ENCODE measurements around the gene SEC16B. TPM values are rescaled to one million over a fixed set of nuclear protein-coding genes. Genes with fewer than 3 reads are reported as not detected.

Gene SEC16B
- total and polyA plus RNA-seq, 2 experiments from 2014 or later: 1.8 to 1.9 TPM

- Histone ChIP-seq H3K9me2 (ENCODE audit: insufficient read depth) (no peaks in the 10 kb centered on the region), H4K20me1 (ENCODE audit: insufficient read depth) (no peaks in the 10 kb centered on the region), H3K27ac (no peak overlapping the region), H3K79me2 (ENCODE audit: insufficient read depth) (no peaks in the 10 kb centered on the region), H3K4me2 (ENCODE audit: unreplicated experiment) (peak overlapping the region; percentile 30), H2AFZ (0 out of 2 replicates have a peak overlapping the region, but pooled peaks have one; percentile 6), H3K9me3 (ENCODE audit: low read depth) (no peaks in the 10 kb centered on the region), H3K9ac (no peak overlapping the region), H3K36me3 (ENCODE audit: low read depth) (no peaks in the 10 kb centered on the region), H3K4me3 (no peak overlapping the region), H3F3A (ENCODE audit: insufficient read depth) (peaks cover 4% of the 10 kb centered on the region; the same call in 1 of the 2 replicates), H3K4me1 (ENCODE audit: insufficient read depth) (peaks cover 6% of the 10 kb centered on the region; the same call in 1 of the 2 replicates), H3K27me3 (replicated peaks; ENCODE audit: insufficient read depth) (no peaks in the 10 kb centered on the region)
- in situ Hi-C loops (cut with MboI): no loop called here
- WGBS, 2 experiments (ENCODE audit: low coverage in 1 of 2, low lambda C conversion rate in 2 of 2, missing lambda C conversion rate in 2 of 2): 64 to 73% methylated on average over 5 of the region's 5 CpGs
- DNase-seq: no peak
- TF ChIP-seq EZH2phosphoT487 (IDR thresholded peaks at IDR 0.05; ENCODE audit: insufficient read depth, low read depth) (no peak), EZH2 (IDR thresholded peaks at IDR 0.05; ENCODE audit: insufficient read depth, poor library complexity, severe bottlenecking) (no peak)
Measured at GRCh38 chr1:178005450-178005849, 35.6 kb upstream of the SEC16B start.

- Histone ChIP-seq H3K79me2 (ENCODE audit: insufficient read depth) (no peaks in the 10 kb centered on the region), H2AFZ (0 out of 2 replicates have a peak overlapping the region, but pooled peaks have one; percentile 6), H3K27me3 (replicated peaks; ENCODE audit: insufficient read depth) (no peaks in the 10 kb centered on the region), H3K4me3 (no peak overlapping the region), H3K27ac (no peak overlapping the region), H3K9me3 (ENCODE audit: low read depth) (no peaks in the 10 kb centered on the region), H3K4me2 (ENCODE audit: unreplicated experiment) (peak overlapping the region; percentile 30), H3K9ac (no peak overlapping the region), H3K4me1 (ENCODE audit: insufficient read depth) (peaks cover 6% of the 10 kb centered on the region; the same call in 1 of the 2 replicates), H3K9me2 (ENCODE audit: insufficient read depth) (no peaks in the 10 kb centered on the region), H3K36me3 (ENCODE audit: low read depth) (no peaks in the 10 kb centered on the region), H4K20me1 (ENCODE audit: insufficient read depth) (no peaks in the 10 kb centered on the region), H3F3A (ENCODE audit: insufficient read depth) (peaks cover 4% of the 10 kb centered on the region; the same call in 1 of the 2 replicates)
- in situ Hi-C loops (cut with MboI): no loop called here
- TF ChIP-seq EZH2phosphoT487 (IDR thresholded peaks at IDR 0.05; ENCODE audit: insufficient read depth, low read depth): no peak
- TF ChIP-seq EZH2 (IDR thresholded peaks at IDR 0.05; ENCODE audit: insufficient read depth, poor library complexity, severe bottlenecking): no peak
- peak; percentile 72 for DNase-seq
- 37 to 38% methylated on average over 6 of the region's 6 CpGs for WGBS, 2 experiments (ENCODE audit: low coverage in 1 of 2, low lambda C conversion rate in 2 of 2, missing lambda C conversion rate in 2 of 2)
Measured at GRCh38 chr1:178004926-178005391, 35.1 kb upstream of the SEC16B start.

GRCh38 chr1:177998696-177999631 is 29.1 kb upstream of the SEC16B start:
- H3K4me2 ChIP-seq (ENCODE audit: unreplicated experiment): no peak overlapping the region
- no peak for DNase-seq
- H3F3A ChIP-seq (ENCODE audit: insufficient read depth): no peaks in the 10 kb centered on the region
- H3K4me1 ChIP-seq (ENCODE audit: insufficient read depth): no peaks in the 10 kb centered on the region
- TF ChIP-seq EZH2 (IDR thresholded peaks at IDR 0.05; ENCODE audit: insufficient read depth, poor library complexity, severe bottlenecking): no peak
- TF ChIP-seq EZH2phosphoT487 (IDR thresholded peaks at IDR 0.05; ENCODE audit: insufficient read depth, low read depth): no peak
- no peaks in the 10 kb centered on the region for H3K9me3 ChIP-seq (ENCODE audit: low read depth)
- no peaks in the 10 kb centered on the region for H3K79me2 ChIP-seq (ENCODE audit: insufficient read depth)
- no peaks in the 10 kb centered on the region for H3K27me3 ChIP-seq (replicated peaks; ENCODE audit: insufficient read depth)
- no peak overlapping the region for H3K4me3 ChIP-seq
- no peaks in the 10 kb centered on the region for H4K20me1 ChIP-seq (ENCODE audit: insufficient read depth)
- no peak overlapping the region for H3K9ac ChIP-seq
- in situ Hi-C loops (cut with MboI): no loop called here
- H2AFZ ChIP-seq: no peak overlapping the region
- H3K9me2 ChIP-seq (ENCODE audit: insufficient read depth): no peaks in the 10 kb centered on the region
- no peak overlapping the region for H3K27ac ChIP-seq
- H3K36me3 ChIP-seq (ENCODE audit: low read depth): no peaks in the 10 kb centered on the region
- 70 to 72% methylated on average over 4 of the region's 4 CpGs for WGBS, 2 experiments (ENCODE audit: low coverage in 1 of 2, low lambda C conversion rate in 2 of 2, missing lambda C conversion rate in 2 of 2)

GRCh38 chr1:177996957-177997356 is 27.1 kb upstream of the SEC16B start:
- H3K4me1 ChIP-seq (ENCODE audit: insufficient read depth): no peaks in the 10 kb centered on the region
- in situ Hi-C loops (cut with MboI): no loop called here
- WGBS, 2 experiments (ENCODE audit: low coverage in 1 of 2, low lambda C conversion rate in 2 of 2, missing lambda C conversion rate in 2 of 2): 72 to 83% methylated on average over 5 of the region's 5 CpGs

More at GRCh38 chr1:177996957-177997356, 27.1 kb upstream of the SEC16B start:
- Histone ChIP-seq H3K9me2 (ENCODE audit: insufficient read depth) (no peaks in the 10 kb centered on the region), H3K9ac (no peak overlapping the region), H3F3A (ENCODE audit: insufficient read depth) (no peaks in the 10 kb centered on the region), H3K27ac (no peak overlapping the region), H3K79me2 (ENCODE audit: insufficient read depth) (no peaks in the 10 kb centered on the region), H3K4me2 (ENCODE audit: unreplicated experiment) (no peak overlapping the region), H3K36me3 (ENCODE audit: low read depth) (no peaks in the 10 kb centered on the region), H2AFZ (no peak overlapping the region), H3K4me3 (no peak overlapping the region), H4K20me1 (ENCODE audit: insufficient read depth) (no peaks in the 10 kb centered on the region), H3K9me3 (ENCODE audit: low read depth) (no peaks in the 10 kb centered on the region), H3K27me3 (replicated peaks; ENCODE audit: insufficient read depth) (no peaks in the 10 kb centered on the region)
- TF ChIP-seq EZH2 (IDR thresholded peaks at IDR 0.05; ENCODE audit: insufficient read depth, poor library complexity, severe bottlenecking) (no peak), EZH2phosphoT487 (IDR thresholded peaks at IDR 0.05; ENCODE audit: insufficient read depth, low read depth) (no peak)
- DNase-seq: no peak

All from GM23248 (cell line).